ENCODE data around the gene ATP8B3. TPM values are rescaled to one million over a fixed set of nuclear protein-coding genes. Genes with fewer than 3 reads are reported as not detected.

The ATP8B3 gene
- polyA plus RNA-seq, 1 donor (not counting 4 experiments of a cell fraction or from before 2014, with no cell fraction given): 0.98 TPM

DNA sequence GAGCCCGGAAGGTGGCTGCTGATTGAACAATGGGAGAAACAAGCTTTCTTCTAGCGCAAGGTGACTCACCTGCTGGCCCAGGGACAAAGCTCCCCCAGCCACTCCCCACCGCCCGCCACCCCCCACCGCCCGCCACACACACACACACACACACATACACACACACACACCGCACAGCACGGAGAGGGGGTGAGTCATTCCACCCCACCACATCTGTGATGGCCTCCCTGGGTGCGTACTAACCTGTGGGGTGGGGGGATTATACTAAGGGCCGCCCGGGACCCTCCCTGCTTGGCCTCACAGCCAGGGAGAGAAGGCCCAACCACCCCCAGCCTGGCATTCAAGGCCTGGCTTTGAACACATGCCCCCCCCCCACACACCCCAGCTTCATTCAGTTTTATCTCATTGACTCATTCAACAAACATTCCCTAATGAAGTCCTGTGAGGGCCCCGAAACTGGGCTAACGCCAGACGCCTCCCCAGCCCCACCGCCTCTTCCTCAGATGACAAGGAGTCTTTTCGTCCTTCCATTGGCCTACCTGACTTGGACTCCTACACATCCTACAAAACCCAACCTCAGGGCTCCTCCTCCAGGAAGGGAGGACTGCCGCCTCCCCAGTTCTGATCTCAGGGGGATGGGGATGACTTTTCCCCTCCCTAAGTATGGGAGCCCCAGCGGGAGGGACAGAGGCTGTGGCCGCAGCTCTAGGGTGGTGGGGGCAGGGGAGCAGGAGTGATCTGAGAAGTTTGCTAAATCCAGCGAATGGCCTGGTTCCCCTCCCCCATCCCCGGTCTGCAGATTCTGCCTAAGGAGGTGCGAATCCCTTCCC is 64.6 kb downstream of the ATP8B3 start:
- no peaks in the 10 kb centered on the region for H4K20me1 ChIP-seq (ENCODE audit: control insufficient read depth, extremely low read depth, insufficient read depth, low read length)
- peak overlapping the region; percentile 53 for H2AFZ ChIP-seq (ENCODE audit: control insufficient read depth, low read length)
- H3K36me3 ChIP-seq (ENCODE audit: control insufficient read depth in 2 of 2, extremely low read depth in 1 of 2, insufficient read depth in 2 of 2, low read length in 2 of 2): no peaks in the 10 kb centered on the region
- dilution Hi-C loops (cut with MboI; ENCODE audit: extremely low pct_ligation_motif_present, low sequenced_read_pairs): no loop called here
- H3K27ac ChIP-seq (ENCODE audit: control insufficient read depth, insufficient read depth, low read length): peak overlapping the region; percentile 90
- TF ChIP-seq, protein P1, sequence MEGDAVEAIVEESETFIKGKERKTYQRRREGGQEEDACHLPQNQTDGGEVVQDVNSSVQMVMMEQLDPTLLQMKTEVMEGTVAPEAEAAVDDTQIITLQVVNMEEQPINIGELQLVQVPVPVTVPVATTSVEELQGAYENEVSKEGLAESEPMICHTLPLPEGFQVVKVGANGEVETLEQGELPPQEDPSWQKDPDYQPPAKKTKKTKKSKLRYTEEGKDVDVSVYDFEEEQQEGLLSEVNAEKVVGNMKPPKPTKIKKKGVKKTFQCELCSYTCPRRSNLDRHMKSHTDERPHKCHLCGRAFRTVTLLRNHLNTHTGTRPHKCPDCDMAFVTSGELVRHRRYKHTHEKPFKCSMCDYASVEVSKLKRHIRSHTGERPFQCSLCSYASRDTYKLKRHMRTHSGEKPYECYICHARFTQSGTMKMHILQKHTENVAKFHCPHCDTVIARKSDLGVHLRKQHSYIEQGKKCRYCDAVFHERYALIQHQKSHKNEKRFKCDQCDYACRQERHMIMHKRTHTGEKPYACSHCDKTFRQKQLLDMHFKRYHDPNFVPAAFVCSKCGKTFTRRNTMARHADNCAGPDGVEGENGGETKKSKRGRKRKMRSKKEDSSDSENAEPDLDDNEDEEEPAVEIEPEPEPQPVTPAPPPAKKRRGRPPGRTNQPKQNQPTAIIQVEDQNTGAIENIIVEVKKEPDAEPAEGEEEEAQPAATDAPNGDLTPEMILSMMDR (optimal IDR thresholded peaks at IDR 0.05 in 1 of 3, IDR thresholded peaks at IDR 0.05 in 1 of 3, conservative IDR thresholded peaks at IDR 0.05 in 1 of 3; ENCODE audit: extremely low read depth in 1 of 3, insufficient read depth in 2 of 3, low read length in 3 of 3): no peak
- no peak for TF ChIP-seq EZH2 (IDR thresholded peaks at IDR 0.05; ENCODE audit: low read length)
- H3K4me3 ChIP-seq (ENCODE audit: control insufficient read depth in 2 of 3, extremely low read depth in 1 of 3, insufficient read depth in 2 of 3, low read depth in 1 of 3, low read length in 3 of 3): peak overlapping the region in 2 of 3 experiments; percentile 45 to 46
- no peaks in the 10 kb centered on the region for H3K9me1 ChIP-seq (ENCODE audit: control insufficient read depth, extremely low read depth, insufficient read depth, low read length)
- H3K79me2 ChIP-seq (ENCODE audit: control insufficient read depth, insufficient read depth, low read length): no peaks in the 10 kb centered on the region
- no peaks in the 10 kb centered on the region for H3K9me3 ChIP-seq (ENCODE audit: control insufficient read depth, low read depth, low read length)
- H3K27me3 ChIP-seq (ENCODE audit: control insufficient read depth, extremely low read depth, insufficient read depth, low read length): peaks cover 44% of the 10 kb centered on the region
- DNase-seq (ENCODE audit: low read depth, low spot score) (peak; percentile 93), FAIRE-seq (peak; percentile 87)
- H3K4me2 ChIP-seq (ENCODE audit: control insufficient read depth, extremely low read depth, insufficient read depth, low read depth, low read length): peak overlapping the region; percentile 92
- peak overlapping the region; percentile 71 for H3K9ac ChIP-seq (ENCODE audit: control insufficient read depth, extremely low read depth, insufficient read depth, low read length)
- H3K4me1 ChIP-seq (ENCODE audit: control insufficient read depth, extremely low read depth, insufficient read depth, low read length): peaks cover 36% of the 10 kb centered on the region

DNA sequence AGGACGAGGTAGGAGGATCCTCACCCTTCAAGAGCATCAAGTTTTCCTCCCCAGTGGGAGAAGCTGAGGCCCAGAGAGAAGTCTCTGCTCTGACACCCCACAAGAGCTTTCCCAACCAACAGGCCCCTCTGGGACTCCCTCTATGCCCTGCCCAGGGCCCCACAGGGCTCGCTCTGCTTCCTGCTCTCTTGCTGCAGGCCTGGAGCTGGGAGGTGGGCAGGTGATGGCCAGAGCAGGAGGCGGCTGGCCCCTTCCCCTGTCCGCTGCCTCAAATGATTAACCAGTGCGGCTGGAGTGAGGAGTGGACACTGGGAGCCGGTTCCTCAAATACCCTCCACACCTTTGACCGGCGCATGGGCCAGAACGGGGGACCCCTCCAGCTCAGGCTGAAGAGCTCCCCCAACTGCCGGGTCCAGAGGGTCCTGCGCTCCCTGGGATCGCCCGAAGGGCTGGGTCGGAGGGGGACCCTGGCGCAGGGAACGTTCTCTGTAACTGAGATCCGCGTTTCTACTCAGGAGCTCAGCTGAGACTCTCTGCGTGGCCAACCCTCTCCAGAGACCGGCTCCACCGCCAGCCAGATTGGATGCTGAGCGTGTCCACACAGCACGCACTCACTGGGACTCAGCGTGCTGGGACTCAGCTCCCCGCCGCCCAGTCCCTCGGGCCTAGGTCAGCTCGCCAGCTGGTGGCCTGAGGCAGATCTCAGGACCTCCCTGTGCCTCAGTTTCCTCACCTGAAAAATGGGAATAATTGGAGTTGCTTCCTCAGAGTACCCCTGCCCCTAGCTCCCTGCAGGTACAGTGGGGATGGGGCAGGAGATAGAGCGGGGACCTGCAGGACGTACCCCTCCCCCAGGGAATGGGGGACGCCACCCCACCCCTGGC is 65.4 kb downstream of the ATP8B3 start:
- dilution Hi-C loops (cut with MboI; ENCODE audit: extremely low pct_ligation_motif_present, low sequenced_read_pairs): no loop called here
- peak overlapping the region; percentile 8 to 52 (median 43) for H3K4me3 ChIP-seq (ENCODE audit: control insufficient read depth in 2 of 3, extremely low read depth in 1 of 3, insufficient read depth in 2 of 3, low read depth in 1 of 3, low read length in 3 of 3)
- peaks cover 36% of the 10 kb centered on the region for H3K4me1 ChIP-seq (ENCODE audit: control insufficient read depth, extremely low read depth, insufficient read depth, low read length)

More for the DNA sequence above, 65.4 kb downstream of the ATP8B3 start:
- H4K20me1 ChIP-seq (ENCODE audit: control insufficient read depth, extremely low read depth, insufficient read depth, low read length): no peaks in the 10 kb centered on the region
- H3K9me3 ChIP-seq (ENCODE audit: control insufficient read depth, low read depth, low read length): no peaks in the 10 kb centered on the region
- H3K9ac ChIP-seq (ENCODE audit: control insufficient read depth, extremely low read depth, insufficient read depth, low read length): peak overlapping the region; percentile 70
- H2AFZ ChIP-seq (ENCODE audit: control insufficient read depth, low read length): peak overlapping the region; percentile 58
- H3K36me3 ChIP-seq (ENCODE audit: control insufficient read depth in 2 of 2, extremely low read depth in 1 of 2, insufficient read depth in 2 of 2, low read length in 2 of 2): no peaks in the 10 kb centered on the region
- DNase-seq (ENCODE audit: low read depth, low spot score) (peak; percentile 35), FAIRE-seq (peak; percentile 52)
- no peaks in the 10 kb centered on the region for H3K9me1 ChIP-seq (ENCODE audit: control insufficient read depth, extremely low read depth, insufficient read depth, low read length)
- TF ChIP-seq EZH2 (IDR thresholded peaks at IDR 0.05; ENCODE audit: low read length): no peak
- TF ChIP-seq, protein P1 (optimal IDR thresholded peaks at IDR 0.05 in 1 of 3, IDR thresholded peaks at IDR 0.05 in 1 of 3, conservative IDR thresholded peaks at IDR 0.05 in 1 of 3; ENCODE audit: extremely low read depth in 1 of 3, insufficient read depth in 2 of 3, low read length in 3 of 3): no peak
- H3K4me2 ChIP-seq (ENCODE audit: control insufficient read depth, extremely low read depth, insufficient read depth, low read depth, low read length): peak overlapping the region; percentile 92
- H3K27ac ChIP-seq (ENCODE audit: control insufficient read depth, insufficient read depth, low read length): peak overlapping the region; percentile 90
- no peaks in the 10 kb centered on the region for H3K79me2 ChIP-seq (ENCODE audit: control insufficient read depth, insufficient read depth, low read length)
- H3K27me3 ChIP-seq (ENCODE audit: control insufficient read depth, extremely low read depth, insufficient read depth, low read length): peaks cover 35% of the 10 kb centered on the region
